GM18861 (cell line): ENCODE results near the gene OSBPL5.

ENCODE experiments used
- ATAC-seq: cut with Tn5 transposase; IDR thresholded peaks from one replicate; pipeline ENCODE4 v1.9.1; 2021; ENCODE audit not compliant: unreplicated experiment

The OSBPL5 gene

DNA sequence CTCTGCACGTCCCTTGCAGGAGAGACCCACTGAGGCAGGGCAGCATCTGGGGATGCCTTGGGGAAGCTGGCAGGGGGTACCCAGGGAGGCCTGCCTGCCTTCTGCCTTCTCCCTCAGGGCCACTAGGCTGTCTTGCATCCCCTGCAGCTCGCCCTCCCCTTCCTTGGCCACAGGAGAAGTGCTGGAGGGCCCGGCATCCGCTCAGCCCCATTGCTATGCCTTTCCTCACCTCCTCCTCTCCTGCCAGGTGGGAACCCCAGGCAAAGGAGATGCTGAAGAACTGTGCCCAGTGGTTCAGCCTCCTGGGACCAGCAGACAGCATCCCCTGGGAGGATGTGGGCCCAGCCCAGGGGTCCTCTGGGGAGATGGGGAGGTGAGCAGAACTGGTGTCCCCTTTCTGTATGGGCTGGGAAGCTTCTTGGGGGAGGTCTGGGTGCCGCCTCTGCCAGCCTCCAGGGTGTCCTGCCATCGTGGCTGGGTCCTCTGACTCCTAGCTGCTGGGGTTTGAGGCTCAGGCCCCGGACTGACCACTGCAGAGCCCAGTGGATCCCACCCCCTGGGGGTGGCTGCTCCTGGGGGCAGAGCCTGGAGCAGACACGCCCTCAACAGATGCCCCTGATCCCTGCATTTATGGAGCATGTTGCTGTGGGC, 32.9 kb upstream of the OSBPL5 start:
- no peak for ATAC-seq

DNA sequence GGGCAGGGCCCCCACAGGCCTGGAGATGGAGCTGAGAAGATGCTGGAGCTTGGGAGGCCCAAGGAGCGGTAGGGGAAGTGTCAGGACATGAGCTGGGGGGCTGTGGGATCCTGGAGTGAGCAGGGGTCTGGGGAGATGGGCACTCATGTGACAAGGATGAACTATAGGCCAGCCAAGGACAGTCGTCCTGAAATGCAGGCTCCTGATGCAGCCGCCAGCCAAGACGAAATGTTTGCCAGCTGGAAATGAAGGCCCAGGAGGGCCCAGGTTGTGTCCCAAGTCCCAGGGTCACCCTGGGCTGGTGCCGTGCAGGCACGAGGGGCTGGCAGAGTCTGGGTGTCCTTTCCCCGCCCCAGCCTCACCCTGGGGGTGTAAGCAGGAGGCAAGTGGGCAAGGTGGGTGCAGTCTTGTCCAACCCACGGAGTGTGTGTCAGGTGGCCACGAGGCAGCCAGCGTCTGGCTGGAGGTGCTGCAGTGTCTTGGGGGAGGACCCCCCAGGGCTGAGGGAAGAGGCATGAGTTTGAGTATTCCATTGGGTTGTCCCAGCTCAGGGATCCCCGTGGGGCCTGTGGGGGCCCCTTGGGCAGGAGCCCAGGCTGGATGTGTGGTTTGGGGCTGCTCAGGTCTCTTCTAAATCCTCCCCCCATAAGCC, 32.1 kb upstream of the OSBPL5 start:
- no peak for ATAC-seq

GRCh38 chr11:3196161-3197043, 31.3 kb upstream of the OSBPL5 start:
- ATAC-seq = no peak

GRCh38 chr11:3195251-3196160, 30.4 kb upstream of the OSBPL5 start:
- ATAC-seq = no peak

DNA sequence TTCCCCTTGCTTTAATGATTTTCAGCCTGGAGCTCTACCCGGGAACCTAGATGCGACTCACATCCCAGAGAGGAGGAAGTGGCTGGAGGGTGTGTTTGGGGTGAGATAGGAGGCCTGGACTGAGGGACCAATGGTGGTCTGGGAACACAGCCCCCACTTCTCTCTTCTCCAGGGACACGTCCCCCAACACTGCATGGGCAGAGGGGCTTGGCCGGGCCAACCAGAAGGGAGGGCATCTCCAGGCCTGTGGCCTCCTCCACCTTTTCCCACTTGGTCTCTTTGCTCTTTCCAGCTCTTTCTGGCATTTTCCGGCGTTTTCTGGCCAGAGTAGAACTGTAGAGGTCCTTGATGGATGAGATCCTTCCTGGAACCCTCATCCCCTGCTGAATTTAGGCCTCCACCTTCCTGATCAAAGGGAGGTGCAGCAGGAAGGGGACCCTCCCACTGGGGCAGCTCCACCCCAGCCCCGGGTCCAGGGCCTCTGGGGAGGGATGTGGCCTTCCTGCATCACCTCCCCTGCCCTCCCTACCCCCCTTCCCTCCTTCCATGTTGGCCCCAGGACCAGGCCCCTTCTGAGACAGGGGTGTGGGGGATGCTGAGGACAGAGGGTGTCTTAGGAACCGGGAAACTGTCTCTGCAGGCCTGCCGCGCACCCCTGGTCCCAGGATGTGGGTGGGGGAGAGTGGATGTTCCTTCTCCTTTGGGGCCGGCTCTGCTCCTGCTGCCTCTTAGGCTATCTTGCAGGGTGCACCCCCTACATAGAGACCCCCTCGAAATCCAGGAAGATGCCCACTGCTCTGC, 29.1 kb upstream of the OSBPL5 start:
- ATAC-seq = no peak

DNA sequence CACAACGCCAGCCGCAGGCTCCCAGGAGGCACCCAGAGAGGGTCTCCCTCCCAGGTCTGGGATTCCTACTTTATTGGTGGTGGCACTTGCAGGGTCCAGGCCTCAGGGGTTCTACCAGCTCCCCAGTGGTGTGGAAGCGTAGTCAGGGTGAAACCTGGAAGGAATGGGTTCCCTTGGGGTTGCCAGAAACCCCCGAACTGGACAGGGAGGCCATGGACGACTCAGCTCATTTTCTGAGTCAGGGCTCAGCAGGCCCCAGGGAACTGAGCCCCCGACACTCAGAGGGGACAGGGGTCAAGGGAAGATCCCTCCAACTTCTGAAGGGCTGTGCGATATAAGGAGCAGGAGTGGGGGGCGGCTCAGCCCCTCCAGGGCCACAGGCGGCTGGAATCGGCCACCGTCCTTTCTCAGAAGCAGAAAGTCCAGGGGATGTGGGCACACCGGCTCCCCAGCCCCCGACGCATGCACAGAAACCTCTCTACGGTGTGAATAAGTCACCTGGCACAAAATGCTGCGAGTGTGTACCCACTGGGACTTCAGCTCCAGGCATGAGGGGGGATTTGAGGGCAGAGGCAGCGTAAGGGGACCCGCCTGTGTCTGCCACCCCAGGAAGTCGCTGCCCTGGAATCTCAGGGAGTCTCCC, 28.4 kb upstream of the OSBPL5 start:
- no peak for ATAC-seq

GRCh38 chr11:3192511-3193372, 27.6 kb upstream of the OSBPL5 start:
- no peak for ATAC-seq

DNA sequence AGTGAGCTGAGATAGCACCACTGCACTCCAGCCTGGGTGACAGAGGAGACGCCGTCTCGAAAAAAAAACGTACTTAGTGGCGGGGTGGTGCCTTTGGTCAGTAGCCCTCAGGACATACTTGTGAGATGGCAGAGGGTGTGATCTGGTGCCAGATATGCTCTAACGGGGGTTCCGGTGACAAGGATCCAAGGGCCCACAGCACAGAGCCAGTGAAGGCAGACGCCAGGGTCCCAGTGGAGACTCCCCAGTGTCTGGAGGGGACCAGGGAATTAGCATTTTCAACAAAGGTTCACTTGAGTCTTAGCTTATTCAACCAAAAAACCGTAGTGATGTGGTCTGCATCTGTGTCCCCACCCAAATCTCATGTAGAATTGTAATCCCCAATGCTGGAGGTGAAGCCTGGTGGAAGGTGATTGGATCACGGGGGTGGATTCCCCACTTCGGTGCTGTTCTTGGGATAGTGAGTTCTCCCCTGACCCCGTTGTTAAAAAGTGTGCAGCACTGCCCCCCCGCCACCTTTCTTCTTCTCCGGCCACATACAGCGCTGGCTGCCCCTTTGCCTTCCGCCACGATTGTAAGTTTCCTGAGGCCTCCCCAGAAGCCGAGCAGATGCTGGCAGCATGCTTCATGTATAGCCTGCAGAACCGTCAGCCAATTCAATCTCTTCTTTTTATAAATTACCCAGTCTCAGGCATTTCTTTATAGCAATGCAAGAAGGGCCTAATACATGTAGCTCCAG, 26.6 kb upstream of the OSBPL5 start:
- no peak for ATAC-seq

GRCh38 chr11:3190600-3190999, 25.5 kb upstream of the OSBPL5 start:
- no peak for ATAC-seq

DNA sequence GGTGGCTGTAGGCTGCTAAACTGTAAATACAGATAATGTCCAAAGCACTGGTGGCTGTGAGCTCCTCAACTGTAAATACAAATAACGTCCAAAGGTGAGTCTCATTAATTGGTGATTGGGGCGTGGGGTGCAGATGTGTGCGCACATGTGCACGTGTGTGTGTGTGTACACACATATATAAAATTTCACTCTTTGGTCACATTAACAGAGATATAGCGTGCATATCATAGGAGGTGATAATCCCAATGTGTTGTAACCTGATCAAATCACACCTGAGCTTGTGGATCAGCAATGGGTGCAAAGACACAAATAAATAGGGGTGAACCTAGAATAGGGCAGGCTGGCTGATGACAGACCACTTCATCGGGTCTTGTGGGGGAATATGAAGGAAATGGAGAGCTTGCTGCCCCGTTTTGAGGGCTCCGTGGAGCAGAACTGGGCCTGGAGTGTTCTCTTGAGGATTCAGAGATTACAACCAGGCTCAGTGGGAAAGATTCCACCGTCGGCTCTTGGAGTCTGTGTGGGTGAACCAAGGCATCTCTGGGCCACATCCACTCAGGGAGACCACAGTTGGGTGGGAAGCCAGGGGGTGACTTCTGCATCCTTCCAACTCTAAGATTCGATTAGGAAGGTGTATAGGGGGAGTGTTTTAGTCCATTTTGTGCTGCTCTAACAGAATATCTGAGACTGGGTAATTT, 24.9 kb upstream of the OSBPL5 start:
- no peak for ATAC-seq

DNA sequence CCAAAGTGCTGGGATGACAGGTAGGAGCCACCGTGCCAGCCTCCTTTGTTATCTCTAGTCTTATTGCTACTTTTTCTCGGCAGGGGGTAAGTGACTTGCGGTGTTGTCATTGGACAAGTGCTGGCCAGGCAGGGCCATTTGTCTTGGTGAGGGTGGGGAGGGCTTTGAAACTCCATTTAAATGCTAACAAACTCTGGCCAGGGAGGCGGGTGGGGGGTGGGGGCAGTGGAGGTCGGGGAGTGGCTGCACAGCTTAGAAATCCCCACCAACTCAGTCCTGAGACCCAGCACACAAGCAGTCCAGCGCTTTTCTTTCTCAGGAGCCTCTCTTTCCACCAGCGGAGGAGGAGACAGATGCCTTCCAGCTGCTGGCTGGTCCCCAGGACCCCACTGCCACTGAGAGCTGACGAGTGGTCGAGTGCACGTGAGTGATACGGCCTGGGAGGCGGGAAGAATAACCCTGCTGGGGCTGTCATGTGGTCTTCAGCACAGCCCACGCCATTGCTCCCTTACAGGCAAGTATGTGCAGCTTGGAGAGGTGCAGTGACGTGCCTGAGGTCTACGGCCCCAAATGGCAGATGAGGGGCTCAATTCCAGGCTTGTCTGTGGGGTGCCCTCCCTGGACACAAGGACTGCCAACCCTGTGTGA, 24.2 kb upstream of the OSBPL5 start:
- no peak for ATAC-seq

- ATAC-seq = no peak
Observed at GRCh38 chr11:3188496-3189195, 23.5 kb upstream of the OSBPL5 start.

- ATAC-seq = no peak
Observed at GRCh38 chr11:3186166-3186953, 21.2 kb upstream of the OSBPL5 start.

GRCh38 chr11:3184732-3185347, 19.7 kb upstream of the OSBPL5 start:
- no peak for ATAC-seq

DNA sequence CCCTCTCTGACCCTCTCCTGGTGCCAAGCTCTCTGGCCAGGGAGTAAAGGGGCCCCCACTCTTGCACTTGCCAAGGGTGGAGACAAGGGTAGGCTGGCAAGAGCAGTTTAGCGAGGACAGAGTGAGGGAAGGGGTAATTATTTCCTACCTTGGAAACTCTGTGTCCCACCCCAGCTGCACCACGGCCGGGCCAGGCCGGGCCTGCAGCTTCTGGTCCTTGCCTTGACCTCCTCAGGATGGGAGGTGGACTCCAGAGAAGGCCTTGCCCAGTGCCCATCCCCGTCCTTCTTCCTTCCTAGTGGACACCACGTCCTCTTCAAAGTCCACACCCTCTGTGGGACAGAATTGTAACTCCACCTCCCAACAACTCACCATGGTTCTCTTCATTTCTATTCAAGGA, 18.4 kb upstream of the OSBPL5 start:
- no peak for ATAC-seq
